ENCODE data around the gene ZYX.
"Not testable (repeated sequence)": the region's sequence is repeated elsewhere in the genome, so short reads cannot be mapped to it uniquely, and the experiment has no call there.

The ZYX gene

DNA sequence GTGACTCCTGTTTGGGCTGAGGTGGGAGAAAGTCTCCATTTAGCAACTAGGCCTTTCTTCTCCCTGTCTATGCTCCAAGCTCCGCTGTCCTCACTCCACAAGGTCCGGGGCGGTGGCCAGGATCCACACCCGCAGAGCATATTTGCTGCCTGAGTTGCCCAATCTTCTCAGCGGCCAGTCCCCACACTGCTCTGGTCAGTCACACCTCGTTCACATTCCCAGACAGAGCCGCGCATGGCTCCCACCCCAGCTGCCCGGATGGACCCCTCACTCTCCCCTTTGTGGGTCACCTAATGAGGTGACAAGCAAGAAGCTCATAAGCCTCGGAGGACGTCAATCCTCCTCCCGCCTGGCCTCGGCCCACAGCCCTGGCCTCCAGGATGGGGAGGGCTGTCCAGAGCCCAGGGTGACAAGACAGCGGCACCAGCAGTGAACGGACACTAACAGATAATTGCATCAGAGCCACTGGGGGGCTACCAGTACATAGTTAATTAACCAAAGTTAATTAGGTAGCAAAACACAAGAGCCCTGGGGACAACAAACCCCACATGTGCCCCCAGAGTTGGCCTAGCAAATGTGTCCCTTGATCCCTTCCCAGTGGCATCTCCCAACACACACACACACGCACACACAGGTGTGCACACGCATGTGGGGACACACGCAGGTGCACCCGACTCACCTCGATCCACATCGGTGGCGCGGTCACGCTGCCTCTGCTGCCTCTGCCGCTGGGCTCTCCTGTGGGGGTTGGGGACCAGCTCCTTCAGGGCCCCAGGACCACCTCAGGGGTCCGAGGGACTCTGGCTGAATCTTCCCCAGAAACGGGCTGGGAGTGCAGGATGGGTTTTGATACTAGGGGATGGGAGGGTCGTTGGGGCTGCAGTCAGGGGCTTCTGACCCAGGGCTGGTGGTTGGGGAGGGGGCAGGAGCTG lies 15.7 kb downstream of the ZYX start:
- no peak for DNase-seq (ENCODE audit: low read depth)

DNA sequence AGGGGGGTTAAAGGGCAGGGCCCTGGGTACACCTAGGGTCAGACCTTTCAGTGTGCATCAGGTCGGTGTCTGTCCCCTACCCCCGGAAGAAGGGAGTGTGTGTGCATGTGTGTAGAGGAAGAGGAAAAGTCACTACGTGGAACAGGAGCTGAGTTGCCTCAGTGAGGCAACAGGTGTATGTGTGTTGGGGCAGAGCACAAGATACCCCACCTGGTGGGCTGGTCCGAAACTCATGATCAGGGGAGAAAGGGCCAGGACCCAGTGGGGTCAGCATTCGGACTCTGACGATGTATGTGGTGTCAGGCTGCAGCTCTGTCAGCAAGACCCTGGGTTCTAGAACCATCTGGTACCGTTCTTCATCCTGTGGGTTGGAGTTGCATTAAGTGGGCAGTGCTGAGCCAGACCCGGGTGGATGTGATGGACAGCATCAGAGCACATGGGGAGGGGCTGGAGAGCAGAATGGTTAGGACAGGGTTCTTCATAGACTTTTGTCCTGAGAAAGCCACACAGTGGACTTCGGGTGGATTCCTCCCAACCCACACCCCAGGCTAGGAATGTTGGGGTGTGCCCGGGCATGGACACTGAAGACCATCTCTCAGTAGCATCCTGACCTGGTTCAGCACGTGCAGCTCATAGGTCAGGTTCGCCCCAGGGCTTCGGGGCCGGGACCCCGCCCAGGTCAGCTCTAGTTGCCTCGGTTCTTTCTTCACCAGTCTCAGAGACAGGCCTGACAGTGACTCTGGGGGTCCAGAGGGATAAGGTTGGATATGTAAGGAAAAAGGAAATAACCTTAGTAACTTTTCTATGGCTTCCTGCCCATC lies 16.8 kb downstream of the ZYX start:
- DNase-seq (ENCODE audit: low read depth), result no peak

DNA sequence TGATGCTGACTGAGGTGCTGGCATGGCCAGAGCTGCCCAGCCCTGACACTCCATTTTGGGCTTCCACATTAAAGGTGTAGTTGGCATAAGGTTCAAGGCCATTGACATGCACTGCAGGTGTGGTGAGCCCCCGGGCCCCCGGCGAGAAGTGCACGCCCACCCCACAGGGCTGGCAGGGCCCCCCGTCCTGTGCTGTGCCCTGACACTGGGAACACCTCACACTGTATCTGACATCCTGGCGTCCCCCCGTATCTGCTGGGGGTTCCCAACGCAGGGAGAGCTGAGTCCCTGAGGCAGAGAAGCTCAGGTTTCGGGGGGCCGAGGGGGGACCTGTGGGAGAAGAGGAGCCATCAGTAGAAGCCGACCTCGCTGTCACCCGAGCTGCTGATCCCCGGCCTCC lies 17.5 kb downstream of the ZYX start:
- DNase-seq (ENCODE audit: low read depth), result no peak

DNA sequence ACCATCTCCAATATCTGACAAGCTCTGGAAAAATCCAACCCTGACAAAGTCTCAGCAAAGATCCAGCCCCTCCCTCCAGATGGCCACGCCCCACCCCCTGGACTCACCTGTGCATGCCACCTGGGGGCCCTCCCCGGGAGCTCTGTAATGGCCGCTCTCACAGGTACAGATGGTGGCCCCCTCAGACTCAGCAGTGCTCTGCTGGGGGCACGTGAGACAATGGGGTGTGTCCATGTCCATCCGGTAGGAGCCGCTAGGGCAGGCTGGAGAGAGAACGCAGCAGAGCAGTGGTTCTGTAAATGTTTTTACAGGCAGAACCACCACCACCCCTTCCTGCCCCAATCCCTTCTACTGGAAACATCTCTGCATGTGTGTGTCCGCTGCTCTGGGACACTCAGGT lies 18.0 kb downstream of the ZYX start:
- DNase-seq (ENCODE audit: low read depth), result no peak

DNA sequence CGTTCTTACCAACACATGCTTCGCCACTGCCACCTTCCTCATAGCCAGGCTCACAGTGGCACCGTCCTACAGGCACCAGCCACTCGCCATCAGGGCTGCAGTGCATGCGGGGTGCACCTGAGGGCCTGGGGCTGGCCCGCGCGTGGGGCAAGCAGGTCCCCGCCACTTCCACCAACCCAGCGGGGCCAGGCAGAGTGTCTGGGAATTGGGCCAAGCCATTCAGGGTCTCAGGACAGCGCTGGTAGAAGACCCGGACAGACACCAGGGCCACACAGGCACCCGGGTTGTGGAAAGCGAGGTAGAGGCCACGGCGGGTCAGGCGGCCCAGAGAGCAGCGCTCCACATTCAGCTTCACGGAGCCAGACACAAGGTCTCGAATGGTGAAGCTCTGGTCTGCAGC lies 18.5 kb downstream of the ZYX start:
- DNase-seq (ENCODE audit: low read depth), result no peak

DNA sequence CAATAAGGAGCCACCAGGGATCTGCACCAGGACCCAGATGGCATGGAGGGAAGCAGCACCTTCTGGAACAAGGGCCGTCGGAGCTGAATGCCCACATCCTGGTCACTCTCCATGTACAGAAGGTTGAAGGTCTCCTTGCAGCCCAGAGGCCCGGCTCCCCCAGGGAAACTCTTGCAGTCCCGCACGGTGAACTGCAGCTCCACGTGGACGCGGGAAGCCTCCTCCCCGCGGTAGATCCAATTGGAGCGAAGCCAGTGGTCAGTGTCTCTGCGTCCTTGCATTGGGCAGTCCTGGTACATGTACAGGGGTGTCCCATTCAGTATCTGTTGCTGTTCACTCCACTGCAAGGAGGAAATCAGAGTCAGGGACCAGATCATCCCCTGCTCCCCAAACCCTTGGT lies 20.1 kb downstream of the ZYX start:
- DNase-seq (ENCODE audit: low read depth), result no peak

DNA sequence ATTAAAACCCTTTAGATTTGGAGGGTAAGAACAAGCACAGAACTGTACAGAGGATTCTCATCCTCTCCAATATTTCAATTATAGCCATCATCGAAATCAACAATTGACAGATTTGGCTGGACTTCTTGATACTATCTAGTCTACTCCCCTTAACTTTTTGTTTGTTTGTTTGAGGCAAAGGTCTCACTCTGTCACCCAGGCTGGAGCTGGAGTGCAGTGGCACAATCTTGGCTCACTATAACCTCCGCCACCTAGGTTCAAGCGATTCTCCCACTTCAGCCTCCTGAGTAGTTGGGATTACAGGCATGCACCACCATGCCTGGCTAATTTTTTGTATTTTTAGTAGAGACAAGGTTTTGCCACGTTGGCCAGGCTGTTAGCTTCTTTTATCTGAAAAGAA lies 21.1 kb downstream of the ZYX start:
- DNase-seq (ENCODE audit: low read depth), result not testable (repeated sequence)

DNA sequence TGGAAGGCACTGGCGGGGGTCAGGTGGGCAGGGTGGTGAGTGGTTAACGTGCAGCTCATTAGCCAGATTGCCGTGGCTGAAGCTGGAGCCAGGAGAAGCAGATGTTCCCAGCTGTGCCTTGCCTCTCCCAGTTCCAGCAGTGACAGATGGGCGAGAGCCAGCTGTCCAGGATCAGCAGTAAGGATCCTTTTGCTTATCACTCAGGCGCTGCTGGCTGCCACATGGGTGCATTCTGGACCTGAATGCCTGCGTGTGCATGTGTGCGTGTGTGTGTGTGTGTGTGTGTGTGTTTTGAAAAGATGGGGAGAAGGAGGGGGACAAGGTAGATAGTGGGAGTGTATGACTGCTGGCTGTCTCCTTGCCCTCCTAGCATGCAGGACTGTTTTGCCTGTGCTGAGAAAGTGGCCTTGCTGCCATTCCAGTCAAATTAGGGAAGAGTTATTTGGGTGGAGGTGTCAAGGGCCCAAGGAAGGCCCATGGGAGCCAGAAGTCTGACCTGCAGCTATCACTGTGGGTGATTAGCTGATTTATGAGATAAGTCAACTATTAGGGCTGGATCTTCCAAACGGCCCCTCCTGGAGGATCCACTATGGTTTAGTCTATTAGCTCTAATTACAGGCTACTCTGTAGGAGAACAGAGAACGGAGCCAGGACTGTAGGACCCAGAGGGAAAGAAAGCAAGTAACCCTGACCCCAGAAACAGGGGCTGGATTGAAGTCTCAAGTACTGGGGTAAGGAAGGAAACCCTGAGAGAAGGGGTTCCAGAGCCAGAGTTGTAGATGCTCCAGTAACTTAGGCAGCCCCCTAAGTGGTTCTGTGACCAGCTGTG lies 24.2 kb downstream of the ZYX start:
- no peak for DNase-seq (ENCODE audit: low read depth)

DNA sequence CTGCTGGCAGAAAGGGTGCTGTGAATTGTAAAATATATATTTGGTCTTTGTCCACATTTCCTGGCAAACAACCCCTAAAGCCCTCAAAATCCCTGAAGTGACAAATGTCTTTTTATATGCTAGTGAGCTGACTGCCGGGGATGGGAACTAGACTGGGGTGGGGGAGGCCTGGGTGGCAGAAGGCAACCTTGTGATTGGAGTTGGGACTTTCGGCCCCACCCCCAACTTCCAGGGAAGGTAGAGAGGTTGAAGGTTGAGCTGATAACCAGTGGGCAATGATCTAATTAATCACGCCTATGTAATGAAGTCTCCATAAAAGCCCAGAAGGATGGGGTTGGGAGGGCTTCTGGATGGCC lies 24.8 kb downstream of the ZYX start:
- no peak for DNase-seq (ENCODE audit: low read depth)

DNA sequence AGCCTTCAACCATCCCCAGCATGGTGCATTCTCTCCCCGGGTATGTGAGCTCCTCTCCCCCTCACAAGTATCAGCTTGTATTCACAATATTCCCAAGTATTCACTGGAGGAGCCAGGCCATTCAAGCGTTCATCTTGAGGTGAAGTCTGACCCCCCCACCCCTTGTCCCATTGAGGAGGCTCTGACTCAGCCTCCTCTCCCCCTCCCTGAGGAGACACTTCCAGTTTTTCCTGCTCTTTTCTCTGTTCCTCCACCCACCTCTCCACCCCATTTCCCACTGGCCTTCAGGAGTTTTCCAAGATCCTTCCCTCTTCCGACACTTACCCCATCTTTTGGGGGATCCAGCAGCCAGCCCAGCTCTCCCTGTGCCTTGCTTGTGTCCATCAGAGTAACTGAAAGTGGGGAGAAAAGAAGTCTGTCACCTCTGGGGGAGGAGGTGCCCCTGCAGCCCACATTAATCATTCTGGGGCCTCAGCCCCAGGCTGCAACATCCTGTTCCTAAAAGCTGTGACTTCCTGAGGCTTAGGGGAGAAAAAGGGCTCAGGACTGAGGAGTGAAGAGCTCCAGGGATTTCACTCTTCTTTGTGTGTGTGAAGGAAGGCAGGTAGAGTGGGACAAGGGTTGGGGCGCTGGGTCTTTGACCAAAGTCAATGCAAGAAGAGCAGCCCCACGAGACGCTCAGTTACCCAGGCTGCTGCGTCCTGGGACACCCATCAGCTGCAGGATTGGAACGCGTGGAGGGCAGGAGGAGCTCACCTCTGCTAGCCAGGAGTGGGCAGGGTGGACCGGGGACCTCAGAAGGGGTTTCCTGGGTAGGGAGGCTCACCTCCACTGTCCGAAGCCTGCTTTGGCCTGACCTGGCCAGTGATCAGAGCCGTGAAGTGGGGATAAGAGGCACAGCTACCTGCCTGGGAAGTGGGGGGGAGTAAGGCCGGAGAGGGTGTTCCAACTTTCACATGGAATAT lies 26.4 kb downstream of the ZYX start:
- no peak for DNase-seq (ENCODE audit: low read depth)

DNA sequence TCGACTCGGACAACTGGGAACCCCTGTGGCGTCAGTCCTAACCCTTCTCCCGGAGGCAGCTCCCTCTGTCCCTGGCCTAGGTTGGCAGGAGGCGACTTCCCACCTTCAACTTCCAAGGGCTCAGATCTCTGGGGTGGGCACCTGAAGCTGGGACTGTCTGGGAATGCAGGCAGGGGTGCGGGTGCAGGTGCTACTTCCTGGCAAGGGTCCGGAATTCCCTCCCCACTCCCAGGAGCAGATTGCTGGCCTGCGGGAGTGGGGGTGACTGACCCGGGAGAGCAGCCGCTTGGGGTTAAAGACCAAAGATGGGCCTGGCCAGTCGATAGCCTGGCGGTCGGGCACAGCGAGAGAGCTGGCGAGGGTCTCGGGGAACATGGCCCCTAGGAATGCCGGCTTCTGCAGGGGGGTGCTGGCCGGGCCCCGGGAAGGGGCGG lies 27.1 kb downstream of the ZYX start:
- no peak for DNase-seq (ENCODE audit: low read depth)

DNA sequence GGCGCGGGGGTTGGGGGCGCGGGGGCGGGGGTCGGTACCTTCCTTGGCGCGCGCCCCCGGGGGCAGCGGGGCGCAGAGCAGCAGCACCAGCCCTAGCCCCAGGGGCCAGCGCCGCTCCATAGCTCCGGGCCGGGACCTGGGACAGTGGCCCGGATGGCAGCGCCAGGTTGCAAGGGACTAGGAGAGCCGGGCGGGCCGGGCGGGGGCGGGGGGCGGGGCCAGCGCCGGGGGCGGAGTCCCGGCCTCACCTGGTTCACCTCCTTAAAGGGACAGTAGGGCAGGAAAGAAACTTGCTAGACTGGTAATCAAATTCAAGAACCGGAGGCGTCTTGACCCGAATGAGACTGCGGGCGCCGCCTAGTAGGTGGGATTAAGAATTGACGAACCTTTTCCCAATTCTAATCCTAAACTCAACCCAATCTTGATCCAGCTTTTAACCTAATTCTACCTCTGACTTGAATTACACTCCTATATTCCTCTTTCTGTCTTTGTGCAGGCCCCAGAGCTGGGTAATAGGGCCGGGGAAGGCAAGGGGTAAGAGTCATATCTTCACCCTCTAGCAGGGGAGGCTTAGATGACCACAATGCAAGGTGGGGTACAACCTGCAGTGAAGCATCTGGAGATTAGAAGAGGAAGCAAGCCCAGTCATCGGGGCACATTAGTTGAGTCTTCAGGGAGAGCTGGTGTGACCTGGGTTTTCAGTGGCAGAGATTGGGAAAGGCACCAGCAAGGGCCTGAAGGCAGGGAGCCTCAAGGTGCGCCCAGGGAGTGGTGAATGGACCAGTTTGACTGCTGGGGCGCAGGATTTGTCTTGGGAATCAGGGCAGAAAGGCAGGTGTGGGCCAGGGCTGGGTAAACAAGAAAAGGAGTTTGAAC lies 27.8 kb downstream of the ZYX start, which contains the start of gene EPHA1:
Gene EPHA1, minus strand, starts transcription at position 171 of the 876 bp plus-strand sequence. Its CDS starts 51 bp downstream, at position 120.
- DNase-seq (ENCODE audit: low read depth), result no peak

DNA sequence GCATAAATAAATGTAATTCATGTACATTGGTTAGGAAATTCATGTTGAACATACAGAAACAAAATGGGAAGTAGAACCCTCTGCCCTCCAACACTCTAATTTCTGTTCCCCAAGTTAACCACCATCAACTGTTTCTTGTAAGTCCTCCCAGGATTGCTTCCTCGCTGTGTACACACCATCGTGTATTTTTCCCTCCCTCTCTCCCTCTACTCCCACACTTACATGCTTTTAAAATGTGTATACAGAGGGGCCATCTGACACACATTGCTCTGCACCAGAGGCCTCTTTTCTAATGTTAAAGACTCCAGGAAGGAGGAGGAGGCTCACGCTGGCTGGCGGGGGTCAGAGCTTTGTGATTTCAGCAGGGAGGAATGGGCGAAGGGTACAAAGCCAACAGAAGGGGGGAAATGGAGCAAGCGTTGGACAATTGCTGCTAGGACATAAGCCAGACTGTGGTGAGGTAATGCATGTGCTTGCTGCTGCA lies 29.4 kb downstream of the ZYX start:
- DNase-seq (ENCODE audit: low read depth), result no peak

DNA sequence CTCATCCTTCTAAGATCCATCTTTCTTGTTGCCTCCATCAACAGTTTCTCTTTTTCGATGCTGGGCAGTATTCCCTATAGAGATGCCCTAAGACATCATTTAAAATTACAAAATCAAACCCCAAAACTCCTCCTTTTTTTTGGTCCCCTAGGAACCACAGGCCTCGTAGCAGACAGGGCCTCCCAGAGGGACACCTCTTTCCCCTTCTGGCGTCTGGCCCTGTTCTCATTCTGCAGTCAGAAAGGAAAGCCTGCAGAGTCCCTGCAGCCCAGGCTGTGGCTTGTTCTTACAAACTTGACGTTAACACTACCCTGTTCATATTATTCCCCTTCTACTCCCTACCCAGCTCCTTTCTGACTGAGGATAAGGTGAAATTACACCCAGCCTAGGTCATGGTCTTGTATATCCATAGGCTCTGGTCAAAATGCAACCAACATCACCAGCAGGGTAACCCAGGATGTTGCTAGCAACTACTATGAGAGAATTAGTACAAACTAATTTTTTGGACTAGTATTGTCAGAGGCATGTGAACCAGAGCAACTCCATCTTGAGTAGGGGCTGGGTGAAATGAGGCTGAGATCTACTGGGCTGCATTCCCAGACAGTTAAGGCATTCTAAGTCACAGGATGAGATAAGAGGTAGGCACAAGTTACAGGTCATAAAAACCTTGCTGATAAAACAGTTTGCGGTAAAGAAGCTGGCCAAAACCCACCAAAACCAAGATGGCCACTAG lies 31.0 kb downstream of the ZYX start:
- no peak for DNase-seq (ENCODE audit: low read depth)

DNA sequence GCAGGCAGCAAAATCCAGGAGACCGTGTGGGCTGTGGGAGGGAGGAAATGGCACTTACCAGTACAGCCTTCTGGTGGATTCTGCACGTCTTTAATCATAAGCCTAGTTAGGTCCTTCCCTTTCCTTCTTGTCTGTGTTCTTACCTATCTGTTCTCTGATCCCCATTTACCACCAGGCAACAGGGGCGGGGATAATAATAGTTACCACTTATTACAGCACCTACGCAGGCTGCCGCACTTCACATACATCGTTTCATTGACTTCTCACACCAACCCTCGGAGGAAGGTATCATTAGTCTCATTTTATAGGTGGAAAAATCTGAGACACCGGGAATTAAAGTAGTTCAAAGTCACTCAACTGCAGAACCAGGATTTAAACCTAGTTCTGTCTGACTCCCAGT lies 32.0 kb downstream of the ZYX start:
- DNase-seq (ENCODE audit: low read depth), result no peak

DNA sequence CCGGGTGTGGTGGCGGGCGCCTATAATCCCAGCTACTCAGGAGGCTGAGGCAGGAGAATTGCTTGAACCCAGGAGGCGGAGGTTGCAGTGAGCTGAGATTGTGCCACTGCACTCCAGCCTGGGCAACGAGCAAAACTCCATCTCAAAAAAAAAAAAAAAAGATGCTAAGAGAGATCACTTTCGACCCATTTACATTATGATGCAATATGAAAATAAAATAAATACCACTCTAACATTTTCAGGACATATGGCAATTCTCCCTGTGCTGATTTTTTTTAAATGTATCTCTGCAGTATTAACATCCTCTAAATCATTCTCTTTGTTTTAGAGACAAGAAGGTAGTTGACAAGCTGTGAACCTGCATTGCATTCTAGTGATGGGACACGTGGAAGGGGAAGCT lies 34.1 kb downstream of the ZYX start:
- not testable (repeated sequence) for DNase-seq (ENCODE audit: low read depth)

DNA sequence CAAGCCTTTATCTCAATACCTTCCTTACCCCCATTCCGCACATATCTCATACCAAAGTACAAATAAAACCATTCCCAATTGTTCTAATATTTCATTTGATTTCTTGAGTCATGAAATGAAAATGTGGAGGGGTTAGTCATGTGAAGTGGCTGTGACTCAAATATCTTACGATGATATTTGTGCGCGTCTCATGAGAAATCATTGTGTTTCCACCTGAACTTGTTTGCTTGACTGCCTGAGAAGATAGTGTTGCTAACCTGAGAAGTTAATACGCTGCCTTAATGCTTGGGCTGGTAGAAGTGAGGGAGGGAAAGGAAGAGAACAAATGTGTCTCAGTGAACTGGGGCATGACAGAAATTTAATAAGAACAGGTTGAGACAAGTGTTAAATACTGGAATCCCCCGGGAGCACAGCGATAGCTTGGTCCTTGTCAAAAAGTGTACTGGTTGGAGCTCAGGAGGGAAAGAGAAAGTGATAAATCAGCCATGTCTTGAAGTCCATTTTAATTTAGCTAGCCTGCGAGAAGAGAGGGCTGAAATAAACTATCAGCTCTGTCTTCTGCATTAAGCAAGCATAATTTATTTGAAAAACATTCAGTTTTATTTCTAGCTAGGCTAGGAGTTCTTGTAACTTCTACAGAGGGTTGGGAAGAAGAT lies 34.7 kb downstream of the ZYX start:
- DNase-seq (ENCODE audit: low read depth), result no peak

DNA sequence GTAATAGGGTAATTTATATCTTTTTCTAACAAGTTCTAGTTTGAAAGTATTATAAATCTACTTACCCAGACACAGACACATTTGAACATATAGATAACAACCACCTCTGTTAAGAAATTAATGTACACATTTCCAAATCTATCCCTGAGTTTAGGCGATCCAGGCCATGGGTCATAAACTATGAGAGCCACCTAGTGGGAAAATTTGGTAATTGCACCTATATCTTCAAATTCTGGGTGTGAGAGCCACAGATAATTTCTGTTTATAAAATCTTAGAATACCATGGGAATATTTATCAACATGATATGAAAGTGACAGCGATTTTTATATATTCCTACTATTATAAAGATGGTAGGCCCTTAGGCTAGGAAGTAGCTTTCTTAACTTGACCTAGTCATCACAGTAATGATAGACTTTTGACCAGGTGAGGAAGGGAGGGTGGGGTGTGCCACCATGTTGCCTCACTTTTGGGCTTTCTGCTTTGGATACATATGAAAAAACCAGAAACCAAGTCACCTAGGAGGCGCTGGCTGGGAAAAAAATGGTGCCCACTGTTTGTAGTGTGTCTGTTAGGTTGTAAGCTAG lies 35.5 kb downstream of the ZYX start:
- no peak for DNase-seq (ENCODE audit: low read depth)
